Inflammatory macrophage (primary cell): ENCODE results near the gene NES.

Source experiments
- DNase-seq, 2 donors: peaks; one replicate each; pipeline ENCODE4 v3.0.0-alpha.2; 2020 to 2022

The NES gene

GRCh38 chr1:156660752-156661112, 16.5 kb downstream of the NES start:
- no peak for DNase-seq

- DNase-seq, result peak; percentile 93 to 95
Observed at GRCh38 chr1:156659988-156660751, 17.0 kb downstream of the NES start.

GRCh38 chr1:156659661-156659987, 17.6 kb downstream of the NES start:
- DNase-seq, result no peak

- no peak for DNase-seq
Observed at GRCh38 chr1:156658945-156659574, 18.1 kb downstream of the NES start.

- DNase-seq, result peak in 1 of 2 donors; percentile 36
Observed at GRCh38 chr1:156658496-156658895, 18.7 kb downstream of the NES start.

- DNase-seq, result peak in 1 of 2 donors; percentile 49
Observed at GRCh38 chr1:156657741-156658319, 19.4 kb downstream of the NES start.

- peak; percentile 53 to 63 for DNase-seq
Observed at GRCh38 chr1:156656806-156657740, 20.1 kb downstream of the NES start.

- no peak for DNase-seq
Observed at GRCh38 chr1:156655904-156656516, 21.2 kb downstream of the NES start.

GRCh38 chr1:156655151-156655903, 21.9 kb downstream of the NES start:
- peak in 1 of 2 donors; percentile 11 for DNase-seq

GRCh38 chr1:156654700-156655099, 22.5 kb downstream of the NES start:
- no peak for DNase-seq

GRCh38 chr1:156652992-156653355, 24.2 kb downstream of the NES start:
- no peak for DNase-seq

GRCh38 chr1:156652131-156652991, 24.8 kb downstream of the NES start:
- peak; percentile 52 to 62 for DNase-seq

GRCh38 chr1:156648951-156649350, 28.3 kb downstream of the NES start:
- no peak for DNase-seq

GRCh38 chr1:156648496-156648895, 28.7 kb downstream of the NES start:
- DNase-seq, result no peak

GRCh38 chr1:156647351-156647750, 29.9 kb downstream of the NES start:
- no peak for DNase-seq

- no peak for DNase-seq
Observed at GRCh38 chr1:156646738-156647211, 30.4 kb downstream of the NES start.

GRCh38 chr1:156645666-156646065, 31.5 kb downstream of the NES start:
- no peak for DNase-seq

- DNase-seq, result no peak
Observed at GRCh38 chr1:156645056-156645455, 32.2 kb downstream of the NES start.

GRCh38 chr1:156644640-156645039, 32.6 kb downstream of the NES start:
- no peak for DNase-seq

GRCh38 chr1:156644146-156644545, 33.1 kb downstream of the NES start:
- no peak for DNase-seq

GRCh38 chr1:156643778-156644092, 33.5 kb downstream of the NES start:
- peak; percentile 42 to 45 for DNase-seq
